Measurements from ENCODE around the gene DES. TPM values are rescaled to one million over a fixed set of nuclear protein-coding genes. Genes with fewer than 3 reads are reported as not detected.

Gene DES
- total RNA-seq, 1 donor from 2014 or later = not detected

- H3K27me3 Mint-ChIP-seq (ENCODE audit: unreplicated experiment) = no peaks in the 10 kb centered on the region
- H3K4me3 Mint-ChIP-seq (ENCODE audit: unreplicated experiment) = no peak overlapping the region
- H3K4me1 Mint-ChIP-seq (ENCODE audit: unreplicated experiment) = peaks cover 20% of the 10 kb centered on the region
- DNase-seq (ENCODE audit: extremely low spot score, unreplicated experiment) = no peak
- no peak overlapping the region for H3K27ac Mint-ChIP-seq (ENCODE audit: unreplicated experiment)
- H3K36me3 Mint-ChIP-seq (ENCODE audit: unreplicated experiment) = no peaks in the 10 kb centered on the region
- H3K9me3 Mint-ChIP-seq (ENCODE audit: unreplicated experiment) = no peaks in the 10 kb centered on the region
- TF ChIP-seq, protein P1, sequence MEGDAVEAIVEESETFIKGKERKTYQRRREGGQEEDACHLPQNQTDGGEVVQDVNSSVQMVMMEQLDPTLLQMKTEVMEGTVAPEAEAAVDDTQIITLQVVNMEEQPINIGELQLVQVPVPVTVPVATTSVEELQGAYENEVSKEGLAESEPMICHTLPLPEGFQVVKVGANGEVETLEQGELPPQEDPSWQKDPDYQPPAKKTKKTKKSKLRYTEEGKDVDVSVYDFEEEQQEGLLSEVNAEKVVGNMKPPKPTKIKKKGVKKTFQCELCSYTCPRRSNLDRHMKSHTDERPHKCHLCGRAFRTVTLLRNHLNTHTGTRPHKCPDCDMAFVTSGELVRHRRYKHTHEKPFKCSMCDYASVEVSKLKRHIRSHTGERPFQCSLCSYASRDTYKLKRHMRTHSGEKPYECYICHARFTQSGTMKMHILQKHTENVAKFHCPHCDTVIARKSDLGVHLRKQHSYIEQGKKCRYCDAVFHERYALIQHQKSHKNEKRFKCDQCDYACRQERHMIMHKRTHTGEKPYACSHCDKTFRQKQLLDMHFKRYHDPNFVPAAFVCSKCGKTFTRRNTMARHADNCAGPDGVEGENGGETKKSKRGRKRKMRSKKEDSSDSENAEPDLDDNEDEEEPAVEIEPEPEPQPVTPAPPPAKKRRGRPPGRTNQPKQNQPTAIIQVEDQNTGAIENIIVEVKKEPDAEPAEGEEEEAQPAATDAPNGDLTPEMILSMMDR (IDR thresholded peaks at IDR 0.05) = no peak
Observed at GRCh38 chr2:219439506-219439905, 21.3 kb downstream of the DES start.

GRCh38 chr2:219440388-219441256 is 22.4 kb downstream of the DES start:
- peaks cover 27% of the 10 kb centered on the region for H3K4me1 Mint-ChIP-seq (ENCODE audit: unreplicated experiment)
- no peaks in the 10 kb centered on the region for H3K27me3 Mint-ChIP-seq (ENCODE audit: unreplicated experiment)
- peak overlapping the region; percentile 86 for H3K4me3 Mint-ChIP-seq (ENCODE audit: unreplicated experiment)
- DNase-seq (ENCODE audit: extremely low spot score, unreplicated experiment) = no peak
- peak overlapping the region; percentile 83 for H3K27ac Mint-ChIP-seq (ENCODE audit: unreplicated experiment)
- H3K36me3 Mint-ChIP-seq (ENCODE audit: unreplicated experiment) = no peaks in the 10 kb centered on the region
- TF ChIP-seq, protein P1 (IDR thresholded peaks at IDR 0.05) = no peak
- no peaks in the 10 kb centered on the region for H3K9me3 Mint-ChIP-seq (ENCODE audit: unreplicated experiment)

- H3K4me1 Mint-ChIP-seq (ENCODE audit: unreplicated experiment) = peaks cover 34% of the 10 kb centered on the region
- no peaks in the 10 kb centered on the region for H3K36me3 Mint-ChIP-seq (ENCODE audit: unreplicated experiment)
- H3K27ac Mint-ChIP-seq (ENCODE audit: unreplicated experiment) = peak overlapping the region; percentile 83
- no peaks in the 10 kb centered on the region for H3K27me3 Mint-ChIP-seq (ENCODE audit: unreplicated experiment)
- H3K9me3 Mint-ChIP-seq (ENCODE audit: unreplicated experiment) = no peaks in the 10 kb centered on the region
- TF ChIP-seq, protein P1 (IDR thresholded peaks at IDR 0.05) = no peak
- H3K4me3 Mint-ChIP-seq (ENCODE audit: unreplicated experiment) = peak overlapping the region; percentile 86
- no peak for DNase-seq (ENCODE audit: extremely low spot score, unreplicated experiment)
Observed at GRCh38 chr2:219441451-219442255, 23.5 kb downstream of the DES start.

DNA sequence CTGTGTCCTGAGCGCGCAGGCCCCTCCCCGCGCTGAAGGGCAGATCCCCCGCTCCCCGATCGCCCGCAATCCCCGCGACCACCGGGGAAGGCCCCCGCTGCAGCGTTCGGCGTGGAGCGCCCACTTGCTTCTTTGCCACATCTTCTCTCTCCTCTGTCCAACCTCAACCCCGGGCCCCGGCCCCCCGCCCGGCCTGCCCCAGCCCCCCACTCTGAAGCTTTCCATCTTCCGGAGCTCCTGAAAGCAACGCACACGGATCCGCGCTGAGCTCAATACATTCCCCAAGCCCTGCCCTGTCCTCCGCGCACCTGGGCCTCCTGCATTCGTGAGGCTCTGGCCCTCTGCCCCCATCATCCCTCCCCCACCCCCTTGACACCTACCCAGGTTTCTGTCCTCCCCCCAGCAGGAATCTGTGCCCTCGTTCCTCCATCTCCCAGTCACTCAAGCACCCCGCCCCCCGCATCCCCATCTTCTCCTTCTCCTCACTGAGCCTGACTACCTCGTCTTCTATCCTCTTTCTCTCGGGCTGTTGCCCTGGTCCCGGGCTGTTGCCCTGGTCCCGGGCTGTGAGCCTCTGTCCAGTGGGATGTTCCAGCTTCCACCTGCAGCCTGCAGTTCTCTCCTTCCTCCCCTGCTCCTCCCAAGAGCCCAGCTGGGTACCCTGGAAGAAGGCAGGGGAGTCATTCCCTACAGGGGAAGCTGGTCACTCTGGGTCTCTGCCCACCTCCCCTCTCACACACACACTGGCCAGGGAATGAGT is 24.3 kb downstream of the DES start:
- TF ChIP-seq, protein P1 (IDR thresholded peaks at IDR 0.05) = no peak
- H3K9me3 Mint-ChIP-seq (ENCODE audit: unreplicated experiment) = no peaks in the 10 kb centered on the region
- H3K27me3 Mint-ChIP-seq (ENCODE audit: unreplicated experiment) = no peaks in the 10 kb centered on the region
- peak overlapping the region; percentile 63 for H3K27ac Mint-ChIP-seq (ENCODE audit: unreplicated experiment)
- no peak for DNase-seq (ENCODE audit: extremely low spot score, unreplicated experiment)
- peak overlapping the region; percentile 75 for H3K4me3 Mint-ChIP-seq (ENCODE audit: unreplicated experiment)
- H3K4me1 Mint-ChIP-seq (ENCODE audit: unreplicated experiment) = peaks cover 34% of the 10 kb centered on the region
- no peaks in the 10 kb centered on the region for H3K36me3 Mint-ChIP-seq (ENCODE audit: unreplicated experiment)

Data from osteocyte (in vitro differentiated cells).